Vagina (tissue), 2 donors: ENCODE results near the gene VASH1.

Source experiments
- POLR2A ChIP-seq, 2 donors: fragments of 450-650 bp; IDR thresholded peaks; one replicate each; pipeline ENCODE4 v1.6.1; 2017; ENCODE audit warnings: antibody characterized with exemption in 2 of 2, mild to moderate bottlenecking in 2 of 2, moderate library complexity in 2 of 2
- POLR2AphosphoS5 ChIP-seq, 2 donors: sonication (generic); formaldehyde crosslinking; IDR thresholded peaks; one replicate each; pipeline ENCODE4 v1.9.0; 2017; ENCODE audit warnings: antibody characterized with exemption in 2 of 2, mild to moderate bottlenecking in 2 of 2, low read depth in 1 of 2; ENCODE audit not compliant: insufficient read depth in 1 of 2
- TF ChIP-seq, protein P1 (sequence below), 3 experiments: fragments of 450-650 bp in 2 of 3; fragments of 200-600 bp in 1 of 3; sonication (generic) in 1 of 3; IDR thresholded peaks; one replicate each; pipeline ENCODE4 v1.5.1; 2017 to 2019; ENCODE audit warnings: antibody characterized with exemption in 3 of 3, mild to moderate bottlenecking in 2 of 3, moderate library complexity in 2 of 3

DNA sequence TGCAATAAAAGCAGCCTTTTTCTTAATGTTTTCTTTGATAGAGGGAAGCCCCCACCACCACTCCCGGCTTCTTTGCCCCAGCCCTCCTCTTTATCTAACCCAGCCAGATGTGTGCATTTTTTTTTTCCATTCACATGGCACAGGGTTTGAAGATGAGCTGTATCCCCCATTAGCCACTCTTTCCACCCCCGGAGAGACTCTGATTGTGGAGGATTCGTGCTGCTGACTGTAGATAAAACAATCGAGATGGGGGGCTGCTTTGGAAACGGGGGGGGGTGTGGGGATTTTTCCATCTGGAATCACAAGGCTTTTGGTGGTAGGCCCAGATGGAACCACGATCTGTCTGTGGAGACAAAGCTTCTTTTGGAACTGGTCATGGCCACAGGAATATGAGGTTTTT is 46.2 kb upstream of the VASH1 start:
- TF ChIP-seq, protein P1, sequence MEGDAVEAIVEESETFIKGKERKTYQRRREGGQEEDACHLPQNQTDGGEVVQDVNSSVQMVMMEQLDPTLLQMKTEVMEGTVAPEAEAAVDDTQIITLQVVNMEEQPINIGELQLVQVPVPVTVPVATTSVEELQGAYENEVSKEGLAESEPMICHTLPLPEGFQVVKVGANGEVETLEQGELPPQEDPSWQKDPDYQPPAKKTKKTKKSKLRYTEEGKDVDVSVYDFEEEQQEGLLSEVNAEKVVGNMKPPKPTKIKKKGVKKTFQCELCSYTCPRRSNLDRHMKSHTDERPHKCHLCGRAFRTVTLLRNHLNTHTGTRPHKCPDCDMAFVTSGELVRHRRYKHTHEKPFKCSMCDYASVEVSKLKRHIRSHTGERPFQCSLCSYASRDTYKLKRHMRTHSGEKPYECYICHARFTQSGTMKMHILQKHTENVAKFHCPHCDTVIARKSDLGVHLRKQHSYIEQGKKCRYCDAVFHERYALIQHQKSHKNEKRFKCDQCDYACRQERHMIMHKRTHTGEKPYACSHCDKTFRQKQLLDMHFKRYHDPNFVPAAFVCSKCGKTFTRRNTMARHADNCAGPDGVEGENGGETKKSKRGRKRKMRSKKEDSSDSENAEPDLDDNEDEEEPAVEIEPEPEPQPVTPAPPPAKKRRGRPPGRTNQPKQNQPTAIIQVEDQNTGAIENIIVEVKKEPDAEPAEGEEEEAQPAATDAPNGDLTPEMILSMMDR (IDR thresholded peaks at IDR 0.05): no peak
- TF ChIP-seq POLR2A (IDR thresholded peaks at IDR 0.05) (no peak), POLR2AphosphoS5 (IDR thresholded peaks at IDR 0.05; ENCODE audit: insufficient read depth in 1 of 2, low read depth in 1 of 2) (no peak)
